HepG2 (cell line): ENCODE data around the gene IL15RA. TPM values are rescaled to one million over a fixed set of nuclear protein-coding genes. Genes with fewer than 3 reads are reported as not detected.

Source experiments
- ADNP ChIP-seq: sonication (generic); formaldehyde crosslinking; IDR thresholded peaks from 2 replicates; pipeline ENCODE4 v1.4.0; 2020; ENCODE audit warnings: missing genetic modification reagents
- ARID2 ChIP-seq: sonication (generic); formaldehyde crosslinking; IDR thresholded peaks from 2 replicates; pipeline ENCODE4 v1.8.1; 2022; ENCODE audit warnings: mild to moderate bottlenecking, missing genetic modification reagents, borderline replicate concordance
- CEBPB ChIP-seq: IDR thresholded peaks from 2 replicates; pipeline ENCODE4 v1.6.1; 2011; ENCODE audit warnings: low read depth, low read length, improper control_type of control experiment, borderline replicate concordance
- DPF2 ChIP-seq: sonication (generic); formaldehyde crosslinking; IDR thresholded peaks from 2 replicates; pipeline ENCODE4 v1.4.0; 2020; ENCODE audit warnings: mild to moderate bottlenecking, low read depth, missing genetic modification reagents, borderline replicate concordance
- FOXC1 ChIP-seq: sonication (generic); formaldehyde crosslinking; IDR thresholded peaks from 2 replicates; pipeline ENCODE4 v1.8.0; 2022; ENCODE audit warnings: mild to moderate bottlenecking, missing genetic modification reagents, borderline replicate concordance
- HOXD1 ChIP-seq: sonication (generic); formaldehyde crosslinking; IDR thresholded peaks from 2 replicates; pipeline ENCODE4 v1.5.0; 2020; ENCODE audit warnings: missing genetic modification reagents
- KDM1A ChIP-seq: IDR thresholded peaks from 2 replicates; pipeline ENCODE4 v1.6.1; 2016; ENCODE audit warnings: missing compliant biosample characterization
- MEF2D ChIP-seq: sonication (generic); formaldehyde crosslinking; IDR thresholded peaks from 2 replicates; pipeline ENCODE4 v1.5.1; 2020; ENCODE audit warnings: mild to moderate bottlenecking, missing genetic modification reagents
- MEIS1 ChIP-seq: sonication (generic); formaldehyde crosslinking; IDR thresholded peaks from 2 replicates; pipeline ENCODE4 v1.9.0; 2021; ENCODE audit warnings: mild to moderate bottlenecking, missing genetic modification reagents, moderate library complexity, borderline replicate concordance
- NR2F1 ChIP-seq, 2 experiments: fragments of 450-650 bp in 1 of 2; formaldehyde crosslinking in 1 of 2; IDR thresholded peaks; 2 replicates each; pipeline versions ENCODE4 v1.5.0 to v1.6.1; 2016 to 2020; ENCODE audit warnings: mild to moderate bottlenecking in 1 of 2, missing compliant biosample characterization in 1 of 2, missing genetic modification reagents in 1 of 2, moderate library complexity in 1 of 2
- PHF21A ChIP-seq: sonication (generic); formaldehyde crosslinking; IDR thresholded peaks from 2 replicates; pipeline ENCODE4 v1.5.0; 2020; ENCODE audit warnings: mild to moderate bottlenecking, missing genetic modification reagents
- RARA ChIP-seq: IDR thresholded peaks from 2 replicates; pipeline ENCODE4 v1.6.1; 2016; ENCODE audit warnings: missing genetic modification reagents, missing compliant biosample characterization
- SPEN ChIP-seq: sonication (generic); formaldehyde crosslinking; IDR thresholded peaks from 2 replicates; pipeline ENCODE4 v1.5.1; 2020; ENCODE audit warnings: low read depth, mild to moderate bottlenecking, missing genetic modification reagents
- U2AF2 ChIP-seq: fragments of 200-400 bp; formaldehyde crosslinking; IDR thresholded peaks from 2 replicates; pipeline ENCODE4 v1.6.1; 2017; ENCODE audit warnings: low read depth, mild to moderate bottlenecking, low read length
- ZNF33A ChIP-seq: sonication (generic); formaldehyde crosslinking; IDR thresholded peaks from 2 replicates; pipeline ENCODE4 v1.5.1; 2020; ENCODE audit warnings: missing genetic modification reagents, mild to moderate bottlenecking, moderate library complexity, borderline replicate concordance
- ZNF350 ChIP-seq: sonication (generic); formaldehyde crosslinking; IDR thresholded peaks from 2 replicates; pipeline ENCODE4 v1.4.0; 2020; ENCODE audit warnings: mild to moderate bottlenecking, low read depth, missing genetic modification reagents, borderline replicate concordance
- ZNF768 ChIP-seq: sonication (generic); formaldehyde crosslinking; IDR thresholded peaks from 2 replicates; pipeline ENCODE4 v1.4.0; 2020; ENCODE audit warnings: missing genetic modification reagents
- polyA plus RNA-seq, 8 experiments: library from polyadenylated mRNA; depleted of rRNA in 3 of 8; stranded (reverse) in 7 of 8; unstranded in 1 of 8; fragments of >200 nt; fragmentation: Illumina TruSeq in 4 of 8; extraction: Trizol in 4 of 8; gene quantifications; 2 replicates each; pipeline versions ENCODE4 v1.2.1 to v1.2.3, GENCODE V29; 2011 to 2016; ENCODE audit warnings: low read depth in 4 of 8, missing spikeins in 1 of 8, mixed read lengths in 1 of 8; ENCODE audit not compliant: insufficient read depth in 1 of 8
- total RNA-seq, 5 experiments: library from RNA; depleted of rRNA; stranded (reverse); fragments of >200 nt; fragmentation: Illumina TruSeq; extraction: Trizol; gene quantifications; 2 replicates each; pipeline ENCODE4 v1.2.3, GENCODE V29; 2016; ENCODE audit warnings: low read depth in 1 of 5
- TF ChIP-seq, protein P1 (sequence below): sonication (generic); formaldehyde crosslinking; IDR thresholded peaks from 2 replicates; pipeline ENCODE4 v1.4.0; 2020; ENCODE audit warnings: mild to moderate bottlenecking, missing genetic modification reagents
- TF ChIP-seq, protein P2 (sequence below): IDR thresholded peaks from 2 replicates; pipeline ENCODE4 v1.6.1; 2016; ENCODE audit warnings: low read depth, missing genetic modification reagents, missing compliant biosample characterization
- TF ChIP-seq, protein P3 (sequence below): sonication (generic); formaldehyde crosslinking; IDR thresholded peaks from 2 replicates; pipeline ENCODE4 v1.4.0; 2020; ENCODE audit warnings: missing genetic modification reagents
- TF ChIP-seq, protein P4 (sequence below): sonication (generic); formaldehyde crosslinking; IDR thresholded peaks from 2 replicates; pipeline ENCODE4 v1.4.0; 2020; ENCODE audit warnings: missing genetic modification reagents; ENCODE audit errors: not compliant biosample characterization

Gene IL15RA
- total and polyA plus RNA-seq, 2 of the 13 experiments (the other 11 are each of a cell fraction or from before 2014, with no cell fraction given) = 0.53 to 0.77 TPM

DNA sequence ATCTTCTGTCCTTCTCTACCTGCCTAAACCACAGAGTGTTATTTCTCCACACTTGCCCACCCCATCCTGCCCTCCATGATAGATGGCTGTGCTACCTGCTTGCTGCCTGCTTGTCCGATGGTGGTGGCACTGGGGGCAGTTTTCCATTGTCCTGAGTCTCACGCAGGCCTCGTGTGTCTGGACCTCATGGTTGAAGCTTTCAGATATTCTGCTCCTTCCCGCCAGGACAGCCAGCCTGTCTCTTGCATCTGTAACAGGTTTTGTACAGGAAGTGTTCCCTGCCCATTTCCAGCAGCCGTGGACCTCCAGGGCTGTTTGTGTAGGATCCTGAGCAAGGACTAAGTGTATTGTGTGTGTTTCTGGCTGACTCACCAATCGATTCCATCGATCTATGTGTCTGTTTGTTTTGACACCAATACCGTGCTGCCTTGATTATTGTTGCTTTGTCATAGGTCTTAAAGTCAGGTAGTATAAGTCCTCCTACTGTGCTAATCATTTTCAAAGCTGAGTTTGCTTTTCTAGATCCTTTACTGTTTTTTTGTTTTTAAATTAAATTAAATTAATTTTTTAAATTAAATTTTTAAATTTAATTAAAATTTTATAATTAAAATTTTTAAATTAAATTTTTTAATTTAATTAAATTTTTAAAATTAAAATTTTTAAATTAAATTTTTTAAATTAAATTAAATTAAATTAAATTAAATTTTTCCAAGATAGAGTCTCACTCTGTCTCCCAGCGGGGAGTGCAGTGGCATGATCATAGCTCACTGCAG is 8.5 kb downstream of the IL15RA start (continued):
- TF ChIP-seq, protein P1, sequence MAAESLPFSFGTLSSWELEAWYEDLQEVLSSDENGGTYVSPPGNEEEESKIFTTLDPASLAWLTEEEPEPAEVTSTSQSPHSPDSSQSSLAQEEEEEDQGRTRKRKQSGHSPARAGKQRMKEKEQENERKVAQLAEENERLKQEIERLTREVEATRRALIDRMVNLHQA (CRISPR knock-in tag) = no peak
- TF ChIP-seq FOXC1 (CRISPR knock-in tag) (no peak), CEBPB (no peak), HOXD1 (CRISPR knock-in tag) (peak; percentile 56; the same call in 1 of the 2 replicates), NR2F1 (CRISPR knock-in tag; IDR thresholded peaks at IDR 0.05) (peak; percentile 63 to 66; a peak in 3 of 4 replicates), MEF2D (peak; percentile 61; the same call in 1 of the 2 replicates), ZNF768 (CRISPR knock-in tag) (no peak), DPF2 (CRISPR knock-in tag) (peak; percentile 88; the same call in 1 of the 2 replicates), MEIS1 (peak; percentile 32; the same call in 1 of the 2 replicates), RARA (peak; percentile 83), ARID2 (CRISPR knock-in tag) (no peak), SPEN (CRISPR knock-in tag) (peak; percentile 31; the same call in 1 of the 2 replicates), PHF21A (CRISPR knock-in tag) (peak; percentile 58; the same call in 1 of the 2 replicates), ZNF350 (CRISPR knock-in tag) (0 out of 2 replicates have a peak, but pooled peaks have one; percentile 36), ADNP (no peak), KDM1A (CRISPR knock-in tag) (peak; percentile 88), ZNF33A (CRISPR knock-in tag) (peak; percentile 73; the same call in 1 of the 2 replicates), U2AF2 (no peak)
- TF ChIP-seq, protein P2, sequence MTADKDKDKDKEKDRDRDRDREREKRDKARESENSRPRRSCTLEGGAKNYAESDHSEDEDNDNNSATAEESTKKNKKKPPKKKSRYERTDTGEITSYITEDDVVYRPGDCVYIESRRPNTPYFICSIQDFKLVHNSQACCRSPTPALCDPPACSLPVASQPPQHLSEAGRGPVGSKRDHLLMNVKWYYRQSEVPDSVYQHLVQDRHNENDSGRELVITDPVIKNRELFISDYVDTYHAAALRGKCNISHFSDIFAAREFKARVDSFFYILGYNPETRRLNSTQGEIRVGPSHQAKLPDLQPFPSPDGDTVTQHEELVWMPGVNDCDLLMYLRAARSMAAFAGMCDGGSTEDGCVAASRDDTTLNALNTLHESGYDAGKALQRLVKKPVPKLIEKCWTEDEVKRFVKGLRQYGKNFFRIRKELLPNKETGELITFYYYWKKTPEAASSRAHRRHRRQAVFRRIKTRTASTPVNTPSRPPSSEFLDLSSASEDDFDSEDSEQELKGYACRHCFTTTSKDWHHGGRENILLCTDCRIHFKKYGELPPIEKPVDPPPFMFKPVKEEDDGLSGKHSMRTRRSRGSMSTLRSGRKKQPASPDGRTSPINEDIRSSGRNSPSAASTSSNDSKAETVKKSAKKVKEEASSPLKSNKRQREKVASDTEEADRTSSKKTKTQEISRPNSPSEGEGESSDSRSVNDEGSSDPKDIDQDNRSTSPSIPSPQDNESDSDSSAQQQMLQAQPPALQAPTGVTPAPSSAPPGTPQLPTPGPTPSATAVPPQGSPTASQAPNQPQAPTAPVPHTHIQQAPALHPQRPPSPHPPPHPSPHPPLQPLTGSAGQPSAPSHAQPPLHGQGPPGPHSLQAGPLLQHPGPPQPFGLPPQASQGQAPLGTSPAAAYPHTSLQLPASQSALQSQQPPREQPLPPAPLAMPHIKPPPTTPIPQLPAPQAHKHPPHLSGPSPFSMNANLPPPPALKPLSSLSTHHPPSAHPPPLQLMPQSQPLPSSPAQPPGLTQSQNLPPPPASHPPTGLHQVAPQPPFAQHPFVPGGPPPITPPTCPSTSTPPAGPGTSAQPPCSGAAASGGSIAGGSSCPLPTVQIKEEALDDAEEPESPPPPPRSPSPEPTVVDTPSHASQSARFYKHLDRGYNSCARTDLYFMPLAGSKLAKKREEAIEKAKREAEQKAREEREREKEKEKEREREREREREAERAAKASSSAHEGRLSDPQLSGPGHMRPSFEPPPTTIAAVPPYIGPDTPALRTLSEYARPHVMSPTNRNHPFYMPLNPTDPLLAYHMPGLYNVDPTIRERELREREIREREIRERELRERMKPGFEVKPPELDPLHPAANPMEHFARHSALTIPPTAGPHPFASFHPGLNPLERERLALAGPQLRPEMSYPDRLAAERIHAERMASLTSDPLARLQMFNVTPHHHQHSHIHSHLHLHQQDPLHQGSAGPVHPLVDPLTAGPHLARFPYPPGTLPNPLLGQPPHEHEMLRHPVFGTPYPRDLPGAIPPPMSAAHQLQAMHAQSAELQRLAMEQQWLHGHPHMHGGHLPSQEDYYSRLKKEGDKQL (CRISPR knock-in tag) = peak; percentile 96
- TF ChIP-seq, protein P3, sequence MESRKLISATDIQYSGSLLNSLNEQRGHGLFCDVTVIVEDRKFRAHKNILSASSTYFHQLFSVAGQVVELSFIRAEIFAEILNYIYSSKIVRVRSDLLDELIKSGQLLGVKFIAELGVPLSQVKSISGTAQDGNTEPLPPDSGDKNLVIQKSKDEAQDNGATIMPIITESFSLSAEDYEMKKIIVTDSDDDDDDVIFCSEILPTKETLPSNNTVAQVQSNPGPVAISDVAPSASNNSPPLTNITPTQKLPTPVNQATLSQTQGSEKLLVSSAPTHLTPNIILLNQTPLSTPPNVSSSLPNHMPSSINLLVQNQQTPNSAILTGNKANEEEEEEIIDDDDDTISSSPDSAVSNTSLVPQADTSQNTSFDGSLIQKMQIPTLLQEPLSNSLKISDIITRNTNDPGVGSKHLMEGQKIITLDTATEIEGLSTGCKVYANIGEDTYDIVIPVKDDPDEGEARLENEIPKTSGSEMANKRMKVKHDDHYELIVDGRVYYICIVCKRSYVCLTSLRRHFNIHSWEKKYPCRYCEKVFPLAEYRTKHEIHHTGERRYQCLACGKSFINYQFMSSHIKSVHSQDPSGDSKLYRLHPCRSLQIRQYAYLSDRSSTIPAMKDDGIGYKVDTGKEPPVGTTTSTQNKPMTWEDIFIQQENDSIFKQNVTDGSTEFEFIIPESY = peak; percentile 83
- TF ChIP-seq, protein P4, sequence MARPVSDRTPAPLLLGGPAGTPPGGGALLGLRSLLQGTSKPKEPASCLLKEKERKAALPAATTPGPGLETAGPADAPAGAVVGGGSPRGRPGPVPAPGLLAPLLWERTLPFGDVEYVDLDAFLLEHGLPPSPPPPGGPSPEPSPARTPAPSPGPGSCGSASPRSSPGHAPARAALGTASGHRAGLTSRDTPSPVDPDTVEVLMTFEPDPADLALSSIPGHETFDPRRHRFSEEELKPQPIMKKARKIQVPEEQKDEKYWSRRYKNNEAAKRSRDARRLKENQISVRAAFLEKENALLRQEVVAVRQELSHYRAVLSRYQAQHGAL (CRISPR knock-in tag) = no peak
